Loucy (cell line): ENCODE data around the gene EIF5A.

Experiments
- CTCF ChIP-seq: fragments of 200-600 bp; sonication (generic); conservative IDR thresholded peaks from 2 replicates; pipeline ENCODE4 v1.5.1; 2014; ENCODE audit warnings: mild to moderate bottlenecking, antibody characterized with exemption, low read length
- EZH2phosphoT487 ChIP-seq: fragments of 200-600 bp; IDR thresholded peaks from 2 replicates; pipeline ENCODE4 v1.6.1; 2018; ENCODE audit warnings: antibody characterized with exemption, mild to moderate bottlenecking, moderate library complexity, borderline replicate concordance

- TF ChIP-seq CTCF (no peak), EZH2phosphoT487 (no peak)
Observed at GRCh38 chr17:7304179-7304578, 3.2 kb upstream of the EIF5A start.
